Central memory CD4-positive, alpha-beta T cell (primary cell): ENCODE data around the gene TOGARAM2.
"Not testable (repeated sequence)": the region's sequence is repeated elsewhere in the genome, so short reads cannot be mapped to it uniquely, and the experiment has no call there.

Experiments
- DNase-seq: peaks from one replicate; pipeline ENCODE4 v3.0.0; 2022

The TOGARAM2 gene

GRCh38 chr2:28977176-28977875, 3.8 kb upstream of the TOGARAM2 start:
- no peak for DNase-seq

- not testable (repeated sequence) for DNase-seq
Measured at GRCh38 chr2:28978001-28978400, 3.1 kb upstream of the TOGARAM2 start.

DNA sequence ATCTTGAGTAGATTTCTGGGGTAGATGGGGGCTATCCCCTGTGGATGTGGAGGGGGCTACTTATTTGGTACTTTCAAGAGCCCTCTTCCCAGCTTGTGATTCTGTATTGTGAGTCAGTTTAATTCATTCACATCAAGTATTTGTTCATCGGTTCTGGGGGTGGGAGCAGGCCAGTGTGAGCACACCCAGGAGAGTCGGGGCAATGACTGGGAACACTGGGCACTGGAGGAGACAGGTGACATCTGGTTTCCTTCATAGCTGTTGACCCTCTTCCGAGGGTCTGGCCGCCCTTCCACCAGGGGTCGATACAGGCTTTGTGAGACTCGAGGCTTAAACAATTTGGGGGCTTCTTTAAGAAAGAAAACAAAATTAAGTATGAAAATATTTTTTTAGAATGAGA, 2.5 kb upstream of the TOGARAM2 start:
- no peak for DNase-seq

- no peak for DNase-seq
Measured at GRCh38 chr2:28979041-28979440, 2.1 kb upstream of the TOGARAM2 start.

DNA sequence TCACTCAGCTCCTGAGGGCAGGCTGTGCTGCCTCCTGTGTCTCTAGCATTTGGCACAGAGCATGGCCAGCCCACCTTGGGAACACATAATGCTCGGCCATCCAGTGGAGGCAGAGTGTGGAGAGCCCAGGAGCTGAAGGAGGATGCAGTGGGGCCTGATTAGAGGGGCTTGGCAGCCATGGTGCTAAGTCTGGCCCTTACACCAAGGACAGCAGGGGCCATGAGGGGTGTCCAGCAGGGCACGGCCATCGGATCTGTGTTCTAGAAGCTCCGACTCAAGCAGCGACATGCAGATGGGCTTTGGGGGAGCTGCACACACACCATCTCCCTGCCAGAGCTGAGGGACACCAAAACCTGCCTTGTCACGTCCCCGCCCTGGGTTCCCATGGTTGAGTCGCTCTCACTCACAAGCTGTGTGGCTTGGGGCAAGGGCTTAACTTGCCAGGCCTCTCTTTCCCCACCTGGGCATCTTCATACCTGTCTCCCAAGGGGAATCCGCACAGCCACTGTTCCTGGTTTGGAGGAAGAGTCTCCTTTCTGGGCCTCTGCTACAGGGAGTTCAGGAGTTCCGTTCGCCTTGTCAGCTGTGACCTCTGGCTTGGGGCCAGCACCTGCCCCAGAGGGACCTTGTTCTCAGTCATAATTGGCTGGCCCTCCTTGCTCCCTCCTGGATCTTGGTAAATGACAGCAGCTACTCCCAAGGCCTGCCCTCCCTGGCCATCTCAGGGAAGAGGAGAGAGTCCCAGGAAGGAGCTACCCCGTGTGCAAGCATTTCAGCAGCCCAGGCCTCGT, 1.3 kb upstream of the TOGARAM2 start:
- DNase-seq = no peak

- no peak for DNase-seq
Measured at GRCh38 chr2:28980368-28981015, 606 bp upstream of the TOGARAM2 start.

GRCh38 chr2:28981620-28982376, 700 bp downstream of the TOGARAM2 start:
- DNase-seq = no peak

DNA sequence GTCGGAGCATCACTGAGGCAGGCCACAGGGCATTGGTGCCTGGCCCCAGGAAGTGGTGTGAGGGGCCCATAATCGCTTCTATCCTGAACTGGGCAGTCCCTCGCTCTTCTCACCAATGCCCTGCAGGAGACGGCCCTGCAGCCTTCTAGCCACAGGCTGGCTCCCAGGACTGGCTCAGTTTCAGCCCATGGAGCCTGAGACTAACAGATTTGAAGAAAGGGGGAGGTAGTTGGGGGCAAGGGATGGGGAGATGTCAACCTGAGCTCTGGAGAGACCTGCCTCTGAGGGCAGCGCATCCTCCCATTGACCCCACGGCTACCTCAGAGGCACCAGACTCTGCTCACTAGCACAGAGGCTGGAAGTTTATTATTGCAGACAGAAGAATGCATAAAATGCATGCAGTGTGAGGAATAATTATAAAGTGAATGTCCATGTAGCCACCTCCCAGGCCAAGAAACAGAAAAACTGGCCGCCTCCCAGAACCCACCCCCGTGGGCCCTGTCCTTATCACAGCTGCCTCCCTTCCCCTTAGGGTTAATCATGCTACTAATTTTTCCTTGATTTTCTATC, 1.4 kb downstream of the TOGARAM2 start:
- no peak for DNase-seq

GRCh38 chr2:28986429-28986828, 5.3 kb downstream of the TOGARAM2 start:
- DNase-seq = no peak

GRCh38 chr2:28989973-28990372, 8.9 kb downstream of the TOGARAM2 start:
- no peak for DNase-seq

DNA sequence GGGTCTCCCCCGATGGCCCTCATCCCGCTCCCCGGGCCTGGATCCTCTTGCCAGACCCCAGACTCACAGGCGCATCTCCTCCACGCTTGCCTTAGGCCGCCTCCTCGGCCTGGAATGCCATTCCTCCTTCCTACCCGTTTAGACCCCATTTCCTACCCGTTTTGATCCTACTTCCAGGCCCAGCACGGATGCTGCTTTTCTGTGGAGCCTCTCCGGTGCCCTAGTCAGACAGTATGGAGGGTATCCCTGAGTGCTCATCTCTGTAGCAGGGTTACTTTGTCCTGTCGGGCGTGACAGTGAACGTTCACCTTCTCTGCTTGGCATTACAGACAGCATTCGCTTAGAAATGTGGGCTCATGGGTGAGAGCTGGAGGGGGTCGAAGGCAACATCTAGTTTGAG, 9.3 kb downstream of the TOGARAM2 start:
- no peak for DNase-seq

DNA sequence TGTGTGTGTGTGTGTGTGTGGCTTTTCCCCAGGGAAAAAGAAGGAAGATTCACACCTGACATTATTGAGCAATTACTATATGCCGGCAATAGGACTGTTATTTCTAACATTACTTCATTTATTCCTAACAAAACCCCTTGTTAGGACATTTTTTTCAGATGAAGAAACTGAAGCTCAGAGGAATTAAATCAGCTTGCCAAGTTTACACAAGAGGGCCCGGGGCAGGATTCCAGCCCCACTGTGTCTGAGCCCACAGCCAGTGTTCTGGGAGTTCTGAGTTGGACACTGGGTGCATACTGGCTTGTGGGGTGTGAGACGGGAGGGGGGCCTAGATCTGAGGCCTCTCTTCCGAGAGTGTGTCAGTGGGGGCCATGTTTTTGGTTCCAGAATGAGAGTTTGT, 9.9 kb downstream of the TOGARAM2 start:
- no peak for DNase-seq

DNA sequence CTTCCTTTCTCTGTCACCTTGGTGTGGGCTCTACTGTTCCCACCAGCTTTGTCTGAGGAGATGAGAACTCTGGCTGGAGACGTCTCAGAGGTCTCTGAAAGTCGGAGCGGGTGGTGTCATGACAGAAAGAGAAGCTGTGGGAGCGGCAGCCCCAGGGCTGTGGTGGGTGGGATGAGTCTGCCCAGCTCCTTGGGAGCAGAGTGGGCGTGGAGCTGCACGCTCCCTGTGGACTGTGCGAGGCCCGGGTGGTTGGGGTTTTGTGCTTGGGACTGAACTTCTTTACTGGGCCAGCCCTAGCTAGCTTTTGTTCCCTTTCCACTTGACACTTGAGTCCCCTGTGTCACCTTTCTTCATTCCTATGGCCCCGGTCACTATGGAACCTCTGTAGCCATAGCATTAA, 10.4 kb downstream of the TOGARAM2 start:
- no peak for DNase-seq

- no peak for DNase-seq
Measured at GRCh38 chr2:28993206-28993960, 12.3 kb downstream of the TOGARAM2 start.

GRCh38 chr2:28994074-28994473, 13.0 kb downstream of the TOGARAM2 start:
- DNase-seq = no peak

DNA sequence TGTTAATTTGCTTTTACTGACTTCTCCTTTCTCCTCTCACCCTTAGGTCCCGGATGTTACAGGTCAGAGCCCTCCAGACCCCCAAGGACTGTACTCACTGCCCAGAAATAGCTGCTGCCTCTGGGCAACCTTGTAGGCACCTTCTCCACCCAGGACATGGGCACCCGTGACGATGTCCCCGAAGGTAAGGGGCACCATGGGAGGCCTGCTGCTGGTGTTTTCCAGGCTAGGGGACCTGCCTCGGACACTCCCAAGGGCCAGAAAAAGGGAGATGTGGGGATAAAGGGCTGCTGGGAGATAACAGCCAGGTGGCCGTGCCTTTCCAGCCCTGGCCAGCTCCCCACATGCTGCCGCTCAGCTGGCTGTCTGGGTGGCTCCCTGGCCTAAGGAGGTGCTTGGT, 13.6 kb downstream of the TOGARAM2 start:
- no peak for DNase-seq

- no peak for DNase-seq
Measured at GRCh38 chr2:28995765-28996750, 15.0 kb downstream of the TOGARAM2 start.

DNA sequence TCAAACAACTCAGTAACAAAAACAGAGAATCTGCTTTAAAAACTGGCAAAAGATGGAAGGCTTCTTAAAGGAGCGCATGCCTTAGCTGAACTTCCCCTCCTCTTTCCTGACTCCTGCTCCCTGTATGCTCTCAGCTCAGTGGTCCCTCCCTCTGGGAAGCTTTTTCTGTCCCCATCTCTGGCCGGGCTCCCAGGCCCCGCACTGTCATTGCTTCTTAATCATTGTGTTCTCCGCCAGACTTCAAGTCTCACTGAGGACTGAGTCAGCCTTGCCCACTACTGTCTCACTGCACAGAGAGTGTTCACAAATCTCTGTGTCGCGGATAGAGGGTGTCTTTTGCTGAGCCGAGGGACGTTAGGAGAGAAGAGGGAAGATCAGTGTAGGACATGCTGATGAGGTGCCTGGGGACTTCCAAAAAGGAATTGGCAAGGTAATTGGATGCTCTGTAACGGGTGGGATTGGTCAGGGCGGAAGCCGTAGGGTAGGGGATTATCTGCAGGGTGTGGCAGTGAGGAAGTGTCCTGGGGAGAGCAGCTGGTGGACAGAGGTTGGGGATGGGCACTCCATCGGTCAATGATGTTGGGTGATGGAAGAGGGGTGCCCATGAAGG, 16.2 kb downstream of the TOGARAM2 start:
- DNase-seq = no peak

GRCh38 chr2:28997847-28998735, 17.0 kb downstream of the TOGARAM2 start:
- no peak for DNase-seq
